OCI-LY3 (cell line): ENCODE data around the gene PUDP.

ENCODE experiments used
- H2AFZ ChIP-seq: fragments of 200-600, 300-600 bp; shearing (Covaris generic); 2 replicates; pipeline ENCODE4 v1.6.0; 2014; ENCODE audit warnings: antibody characterized with exemption, low read depth, low read length
- H3K27ac ChIP-seq: fragments of 200-600, 300-600 bp; sonication (generic); 2 replicates; pipeline ENCODE4 v1.5.1; 2014; ENCODE audit warnings: mild to moderate bottlenecking, low read length, moderate library complexity, mixed read lengths
- H3K27me3 ChIP-seq: fragments of 200-600, 300-600 bp; sonication (generic); 2 replicates; pipeline ENCODE4 v1.6.1; 2014; ENCODE audit warnings: low read depth, low read length, mixed read lengths
- H3K36me3 ChIP-seq: fragments of 200-600, 300-600 bp; sonication (generic); replicated peaks from 2 replicates; pipeline ENCODE3; 2014; ENCODE audit warnings: low read depth, low read length, mixed read lengths
- H3K4me1 ChIP-seq: fragments of 300-600, 200-600 bp; sonication (generic); 2 replicates; pipeline ENCODE4 v1.6.1; 2014; ENCODE audit warnings: low read length, mixed read lengths
- H3K4me2 ChIP-seq: fragments of 200-600, 300-600 bp; sonication (generic); 2 replicates; pipeline ENCODE4 v1.6.1; 2014; ENCODE audit warnings: low read length, mixed read lengths
- H3K4me3 ChIP-seq: fragments of 300-600, 200-600 bp; sonication (generic); 2 replicates; pipeline ENCODE4 v1.5.1; 2014; ENCODE audit warnings: antibody characterized with exemption, mild to moderate bottlenecking, low read length, moderate library complexity
- H3K79me2 ChIP-seq: fragments of 300-600, 200-600 bp; shearing (Covaris generic); 2 replicates; pipeline ENCODE4 v1.6.1; 2014; ENCODE audit warnings: mild to moderate bottlenecking, low read length, mixed read lengths
- H3K9ac ChIP-seq: fragments of 300-600, 200-600 bp; shearing (Covaris generic); 2 replicates; pipeline ENCODE4 v1.6.0; 2014; ENCODE audit warnings: mild to moderate bottlenecking, low read length, moderate library complexity
- H3K9me3 ChIP-seq: fragments of 200-600, 300-600 bp; shearing (Covaris generic); 2 replicates; pipeline ENCODE4 v1.6.1; 2014; ENCODE audit warnings: low read length, mixed read lengths; ENCODE audit not compliant: insufficient read depth
- H4K20me1 ChIP-seq: fragments of 200-600, 300-600 bp; sonication (generic); 2 replicates; pipeline ENCODE4 v1.6.1; 2016; ENCODE audit warnings: low read length, mixed read lengths; ENCODE audit not compliant: insufficient read depth
- EZH2phosphoT487 ChIP-seq: fragments of 200-600 bp; shearing (Covaris generic); IDR thresholded peaks from 2 replicates; pipeline ENCODE4 v1.6.1; 2018; ENCODE audit warnings: antibody characterized with exemption, mixed run types, low read depth
- TF ChIP-seq, protein P1 (sequence below): fragments of 200-600, 300-600 bp; sonication (generic); IDR thresholded peaks from 2 replicates; pipeline ENCODE4 v1.5.1; 2014; ENCODE audit warnings: antibody characterized with exemption, low read length, low read depth

Gene PUDP

GRCh38 chrX:7120878-7121219 lies 27.1 kb downstream of the PUDP start:
- H3K4me3 ChIP-seq, result no peak overlapping the region
- TF ChIP-seq EZH2phosphoT487, result no peak
- TF ChIP-seq, protein P1, sequence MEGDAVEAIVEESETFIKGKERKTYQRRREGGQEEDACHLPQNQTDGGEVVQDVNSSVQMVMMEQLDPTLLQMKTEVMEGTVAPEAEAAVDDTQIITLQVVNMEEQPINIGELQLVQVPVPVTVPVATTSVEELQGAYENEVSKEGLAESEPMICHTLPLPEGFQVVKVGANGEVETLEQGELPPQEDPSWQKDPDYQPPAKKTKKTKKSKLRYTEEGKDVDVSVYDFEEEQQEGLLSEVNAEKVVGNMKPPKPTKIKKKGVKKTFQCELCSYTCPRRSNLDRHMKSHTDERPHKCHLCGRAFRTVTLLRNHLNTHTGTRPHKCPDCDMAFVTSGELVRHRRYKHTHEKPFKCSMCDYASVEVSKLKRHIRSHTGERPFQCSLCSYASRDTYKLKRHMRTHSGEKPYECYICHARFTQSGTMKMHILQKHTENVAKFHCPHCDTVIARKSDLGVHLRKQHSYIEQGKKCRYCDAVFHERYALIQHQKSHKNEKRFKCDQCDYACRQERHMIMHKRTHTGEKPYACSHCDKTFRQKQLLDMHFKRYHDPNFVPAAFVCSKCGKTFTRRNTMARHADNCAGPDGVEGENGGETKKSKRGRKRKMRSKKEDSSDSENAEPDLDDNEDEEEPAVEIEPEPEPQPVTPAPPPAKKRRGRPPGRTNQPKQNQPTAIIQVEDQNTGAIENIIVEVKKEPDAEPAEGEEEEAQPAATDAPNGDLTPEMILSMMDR, result no peak
- H3K9ac ChIP-seq, result no peak overlapping the region
- H3K27me3 ChIP-seq, result no peaks in the 10 kb centered on the region
- no peak overlapping the region for H2AFZ ChIP-seq
- H3K4me1 ChIP-seq, result peaks cover 10% of the 10 kb centered on the region; the same call in 1 of the 2 replicates
- no peaks in the 10 kb centered on the region for H3K9me3 ChIP-seq
- no peak overlapping the region for H3K4me2 ChIP-seq
- H4K20me1 ChIP-seq, result no peaks in the 10 kb centered on the region
- H3K36me3 ChIP-seq, result no peaks in the 10 kb centered on the region
- H3K27ac ChIP-seq, result no peak overlapping the region
- peaks cover 7% of the 10 kb centered on the region for H3K79me2 ChIP-seq

DNA sequence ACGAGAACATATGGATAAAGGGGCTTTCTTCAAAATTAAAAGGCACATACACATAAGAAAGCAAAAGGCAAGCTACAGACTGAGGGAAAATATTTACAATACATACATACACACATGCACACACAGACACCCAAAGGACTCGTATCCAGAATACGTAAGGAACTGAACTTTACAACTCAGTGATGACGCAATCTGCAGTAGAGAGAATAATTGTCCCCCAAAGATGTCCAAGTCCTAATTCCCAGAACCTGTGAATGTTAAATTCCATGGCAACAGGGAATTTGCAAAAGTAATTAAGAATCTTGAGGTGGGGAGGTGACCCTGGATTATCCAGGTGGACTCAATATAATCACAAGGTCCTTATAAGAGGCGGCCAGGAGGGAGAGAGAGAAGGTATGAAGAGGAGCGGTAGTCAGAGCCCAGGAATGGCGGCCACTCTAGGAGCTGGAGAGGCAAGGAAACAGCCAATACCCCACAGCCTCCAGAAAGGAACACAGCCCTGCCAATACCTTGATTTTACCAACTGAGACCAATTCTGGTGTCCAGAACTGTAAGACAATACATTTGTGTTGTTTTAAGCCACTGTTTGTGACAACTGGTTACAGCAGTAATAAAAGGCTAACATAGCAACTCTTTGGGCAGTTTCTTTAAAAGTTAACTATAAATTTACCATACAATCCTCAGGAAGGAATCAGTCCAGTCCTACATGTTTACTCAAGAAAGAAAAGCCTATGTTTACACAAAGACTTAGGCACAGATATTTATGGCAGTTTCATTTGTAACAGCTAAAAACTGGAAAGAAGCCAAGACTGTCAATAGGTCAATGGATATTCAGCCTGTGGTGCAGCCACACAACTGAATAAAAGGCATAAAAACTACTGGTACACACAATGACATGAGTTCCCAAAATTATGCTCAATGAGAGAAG lies 27.7 kb downstream of the PUDP start:
- TF ChIP-seq, protein P1, result no peak
- no peak for TF ChIP-seq EZH2phosphoT487
- Histone ChIP-seq H3K9ac (no peak overlapping the region), H2AFZ (no peak overlapping the region), H3K4me3 (no peak overlapping the region), H3K79me2 (peaks cover 7% of the 10 kb centered on the region), H3K4me1 (peaks cover 16% of the 10 kb centered on the region), H3K9me3 (no peaks in the 10 kb centered on the region), H3K36me3 (no peaks in the 10 kb centered on the region), H3K27me3 (no peaks in the 10 kb centered on the region), H4K20me1 (no peaks in the 10 kb centered on the region), H3K4me2 (no peak overlapping the region), H3K27ac (no peak overlapping the region)

DNA sequence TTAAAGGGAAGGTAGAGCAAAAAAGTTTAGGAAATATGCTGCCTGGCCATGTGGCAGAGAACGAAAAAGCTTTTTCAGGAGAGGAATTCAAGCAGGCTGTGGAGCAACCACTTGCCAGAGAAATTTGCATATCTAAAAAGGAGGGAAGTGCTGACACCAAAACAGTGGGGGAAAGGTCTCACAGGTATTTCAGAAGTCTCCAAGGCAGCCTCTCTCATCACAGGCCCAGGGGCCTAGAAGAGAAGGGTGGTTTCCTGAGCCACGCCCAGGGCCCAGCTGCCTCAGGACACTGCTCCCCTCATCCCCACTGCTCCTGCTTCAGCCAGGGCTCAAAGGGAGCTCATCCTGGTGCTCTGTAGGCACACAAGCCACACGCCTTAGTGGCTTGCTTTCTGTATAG lies 30.4 kb downstream of the PUDP start:
- no peaks in the 10 kb centered on the region for H3K9me3 ChIP-seq
- H3K4me2 ChIP-seq, result no peak overlapping the region
- H3K36me3 ChIP-seq, result no peaks in the 10 kb centered on the region
- H3K79me2 ChIP-seq, result peaks cover 7% of the 10 kb centered on the region; the same call in 1 of the 2 replicates
- H4K20me1 ChIP-seq, result no peaks in the 10 kb centered on the region
- TF ChIP-seq, protein P1, result no peak
- TF ChIP-seq EZH2phosphoT487, result no peak
- H3K9ac ChIP-seq, result no peak overlapping the region
- no peaks in the 10 kb centered on the region for H3K27me3 ChIP-seq
- H3K4me3 ChIP-seq, result no peak overlapping the region
- no peak overlapping the region for H2AFZ ChIP-seq
- H3K4me1 ChIP-seq, result peaks cover 20% of the 10 kb centered on the region
- no peak overlapping the region for H3K27ac ChIP-seq

DNA sequence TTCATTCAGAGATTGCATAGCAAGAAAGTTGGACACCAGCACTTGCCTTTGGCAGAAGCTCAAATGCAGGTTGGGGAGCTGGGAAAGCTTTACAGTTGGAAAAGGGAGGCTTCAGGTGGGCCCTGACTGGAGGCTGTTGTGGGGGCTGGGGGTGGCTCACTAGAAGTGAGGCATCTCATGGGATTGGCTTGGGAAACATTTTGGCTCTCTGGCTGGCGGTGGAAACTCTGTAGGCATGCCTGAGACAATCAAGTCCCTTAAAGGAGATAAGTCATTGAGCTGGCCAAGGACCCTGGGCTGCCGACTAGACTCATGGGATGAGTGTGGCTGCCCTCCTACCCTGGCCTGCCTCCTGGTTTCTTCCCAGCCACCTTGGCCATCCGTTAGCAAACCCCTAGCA lies 31.9 kb downstream of the PUDP start:
- Histone ChIP-seq H3K27ac (no peak overlapping the region), H3K9me3 (no peaks in the 10 kb centered on the region), H4K20me1 (no peaks in the 10 kb centered on the region), H3K27me3 (no peaks in the 10 kb centered on the region), H2AFZ (no peak overlapping the region), H3K9ac (no peak overlapping the region), H3K79me2 (peaks cover 4% of the 10 kb centered on the region; the same call in 1 of the 2 replicates), H3K4me2 (no peak overlapping the region), H3K4me3 (no peak overlapping the region), H3K36me3 (no peaks in the 10 kb centered on the region), H3K4me1 (peaks cover 26% of the 10 kb centered on the region)
- TF ChIP-seq, protein P1, result no peak
- TF ChIP-seq EZH2phosphoT487, result no peak
